ENCODE data around the gene FAM20B.
"Not testable (repeated sequence)": the region's sequence is repeated elsewhere in the genome, so short reads cannot be mapped to it uniquely, and the experiment has no call there.

The FAM20B gene

DNA sequence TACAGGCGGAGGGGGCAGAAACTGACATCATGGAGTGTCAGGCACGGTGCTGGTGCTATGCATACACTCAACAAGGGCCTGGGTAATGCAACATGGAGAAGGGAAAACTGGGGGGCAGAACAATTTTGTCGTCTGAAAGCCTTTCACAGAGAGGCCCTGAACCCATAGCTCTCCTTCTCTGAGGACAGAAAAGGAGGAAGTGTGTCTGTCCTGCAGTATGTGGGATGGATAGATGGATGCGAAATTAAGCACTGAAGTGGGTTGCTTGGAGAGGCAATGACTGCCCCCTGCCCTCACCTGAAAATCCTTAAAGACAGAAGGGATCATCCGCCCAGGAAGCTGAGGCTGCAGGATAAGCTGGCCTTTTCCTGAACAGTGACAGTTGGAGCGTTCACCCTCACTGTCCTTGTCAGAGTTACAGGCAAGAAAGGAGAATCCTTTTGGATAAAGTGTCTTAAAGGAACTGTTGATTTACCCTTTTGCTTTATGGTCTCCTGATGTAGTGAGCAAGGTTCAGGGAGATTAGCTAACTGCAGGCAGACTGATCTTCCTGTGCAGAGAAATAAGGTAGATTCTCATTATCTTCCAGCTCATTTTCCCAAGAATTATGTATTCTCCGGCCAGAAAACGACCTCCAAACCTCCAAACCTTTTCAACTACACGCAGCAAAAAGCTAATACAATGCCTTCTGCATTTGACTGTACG lies 1.6 kb upstream of the FAM20B start:
- DNase-seq (ENCODE audit: low read depth in 2 of 2): no peak

DNA sequence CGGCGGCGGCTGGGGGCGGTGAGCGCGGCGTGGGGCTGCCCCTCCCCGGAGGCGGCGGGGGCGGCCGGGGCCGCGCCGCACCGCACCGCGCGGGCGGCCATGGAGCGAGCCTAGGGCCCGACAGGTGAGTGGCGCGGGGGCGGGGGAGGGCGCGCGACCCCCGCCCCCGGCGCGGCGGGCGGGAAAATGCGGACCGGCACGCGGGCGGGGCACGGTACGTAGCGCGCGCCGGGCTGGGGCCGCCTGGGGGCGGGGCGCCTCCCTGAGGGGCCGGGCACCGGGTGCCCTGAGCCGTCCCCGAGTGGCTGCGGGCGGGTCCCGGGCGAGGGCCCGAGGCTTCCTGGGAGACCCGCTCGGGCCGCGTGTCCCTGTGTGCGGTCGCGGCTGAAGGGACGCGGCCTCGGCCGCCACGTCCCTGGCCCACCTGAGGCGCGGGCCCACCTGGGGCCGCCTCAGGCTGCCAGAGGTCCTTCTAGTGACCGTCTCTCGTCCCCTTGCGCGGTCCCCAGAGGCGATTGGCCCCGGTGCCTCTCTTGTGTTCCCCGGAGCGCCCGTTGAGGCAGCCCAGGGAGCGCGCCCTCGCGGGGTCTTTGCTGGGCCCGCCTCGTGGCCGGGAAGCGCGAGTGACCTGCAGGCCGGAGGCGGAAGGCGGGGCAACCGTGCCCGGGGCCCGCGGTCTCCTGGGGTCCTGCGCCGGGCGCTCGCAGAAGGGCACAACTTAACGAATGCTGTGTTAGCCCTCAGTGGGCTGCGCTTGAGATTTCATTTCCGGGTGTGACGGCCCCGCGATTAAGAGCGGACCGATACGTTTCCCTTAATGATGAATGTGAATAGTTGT lies 500 bp downstream of the FAM20B start:
- DNase-seq (ENCODE audit: low read depth in 2 of 2): no peak

DNA sequence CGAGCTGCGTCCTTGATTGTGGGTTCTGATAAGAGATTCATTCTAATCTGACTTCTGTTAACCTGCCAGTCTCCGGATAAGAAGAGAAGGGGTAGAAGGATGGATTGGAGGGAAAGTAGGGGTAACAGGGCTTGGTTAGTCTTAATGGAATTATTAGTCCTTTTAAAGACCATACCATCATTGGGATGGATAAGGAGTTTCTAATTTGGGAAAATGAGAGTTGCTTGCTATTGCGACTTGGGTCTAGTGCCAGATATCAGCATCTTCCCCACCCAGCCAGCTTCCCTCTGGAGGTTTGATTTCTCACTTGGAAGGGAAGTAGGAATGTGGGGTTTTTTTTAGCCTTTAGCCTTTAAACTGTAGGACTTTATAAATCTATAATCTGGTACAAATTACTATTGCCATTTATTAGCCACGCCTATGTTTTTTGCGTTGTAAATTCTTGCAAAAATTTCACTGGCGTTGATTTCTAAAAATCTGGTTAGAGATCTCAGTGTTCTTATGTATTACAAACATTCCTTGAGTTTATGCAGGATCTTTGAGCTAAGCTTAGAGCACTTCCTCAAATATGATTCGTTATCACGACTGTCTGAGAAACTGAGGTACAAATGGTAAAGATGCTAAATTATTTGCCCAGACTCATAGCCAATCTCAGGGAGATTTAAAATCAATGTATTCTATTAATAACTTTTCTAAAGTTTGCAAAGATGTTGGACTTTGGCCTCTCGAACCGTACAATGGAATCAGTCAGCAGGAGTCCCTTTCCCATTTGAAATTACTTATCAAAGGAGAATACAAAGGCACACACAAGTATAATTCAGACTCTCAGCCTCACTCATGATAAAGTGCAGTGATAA lies 1.3 kb downstream of the FAM20B start:
- no peak for DNase-seq (ENCODE audit: low read depth in 2 of 2)

DNA sequence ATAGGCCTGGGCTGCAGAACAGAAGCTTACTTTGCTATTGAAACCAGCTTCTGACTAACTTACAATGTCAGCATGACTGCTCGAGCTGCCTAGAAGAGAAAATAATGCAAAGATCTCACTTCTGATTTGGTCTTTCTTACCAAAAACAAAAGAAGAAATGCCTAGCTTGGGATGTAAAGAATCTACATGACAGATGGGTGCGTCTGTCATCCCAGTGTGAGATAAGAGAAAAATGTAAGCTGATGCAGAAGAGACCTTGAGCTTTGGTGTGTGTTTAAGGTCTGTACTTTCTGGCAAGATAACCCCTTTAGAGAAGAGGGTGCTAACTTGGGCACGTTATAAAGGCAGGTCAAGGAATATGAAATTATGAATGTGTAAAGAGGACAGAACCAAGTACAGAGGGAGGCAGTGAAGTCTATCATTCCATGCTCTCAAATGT lies 3.6 kb downstream of the FAM20B start:
- no peak for DNase-seq (ENCODE audit: low read depth in 2 of 2)

DNA sequence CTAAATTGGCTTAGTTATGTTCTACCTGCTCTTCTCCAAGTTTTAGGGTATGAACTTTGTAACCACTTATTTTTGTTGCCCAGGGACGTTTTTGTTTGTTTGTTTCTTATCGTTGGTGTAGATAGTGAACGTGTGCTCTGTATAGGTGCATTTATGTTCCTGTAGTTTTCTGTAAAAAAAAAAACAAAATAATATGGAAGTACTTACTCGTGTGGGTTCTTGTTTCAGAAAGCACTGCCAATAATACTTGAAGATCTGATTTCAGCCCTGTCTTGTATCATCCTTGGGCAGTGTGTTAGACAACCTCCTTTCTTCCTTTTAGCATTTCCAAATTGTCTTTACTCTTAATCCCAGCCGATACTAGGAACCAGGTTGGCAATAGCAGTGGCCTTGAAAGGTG lies 4.4 kb downstream of the FAM20B start:
- DNase-seq (ENCODE audit: low read depth in 2 of 2): no peak

DNA sequence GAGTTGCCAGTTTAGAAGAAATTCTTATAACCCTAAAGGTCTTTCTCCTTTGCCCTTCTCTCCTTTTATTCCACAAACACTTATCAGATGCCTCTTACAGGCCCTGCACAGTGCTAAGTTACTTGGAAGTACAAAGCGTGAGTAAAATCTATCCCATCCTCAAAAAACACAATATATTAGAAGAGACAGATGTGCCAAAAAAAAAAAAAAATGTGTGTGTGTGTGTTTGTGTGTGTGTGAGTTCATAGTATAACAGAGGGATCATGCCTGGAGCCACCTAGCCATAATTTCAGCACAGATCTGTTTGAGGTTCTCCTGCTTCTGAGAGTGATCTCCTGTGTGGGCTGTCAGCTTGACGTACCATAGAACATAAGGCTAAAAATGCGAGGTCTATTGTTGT lies 5.0 kb downstream of the FAM20B start:
- no peak for DNase-seq (ENCODE audit: low read depth in 2 of 2)

DNA sequence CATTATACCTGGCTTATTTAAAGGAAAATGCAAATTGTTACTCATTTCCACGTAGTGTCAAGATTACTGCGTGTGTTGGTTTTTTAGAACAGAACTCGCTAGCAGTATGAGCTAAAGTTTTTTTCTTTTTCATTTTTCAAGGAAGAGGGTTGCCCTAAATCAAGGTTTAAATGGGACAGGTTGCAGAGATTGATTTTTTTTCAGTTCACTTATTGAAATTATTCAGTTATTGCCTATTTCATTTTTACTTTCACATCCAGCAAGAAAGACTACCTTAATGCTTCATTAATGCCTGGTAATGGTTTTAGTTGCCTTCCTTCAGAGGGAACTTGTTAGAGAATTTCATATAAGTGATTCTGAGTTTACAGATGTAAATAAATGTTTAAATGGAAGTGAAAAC lies 5.6 kb downstream of the FAM20B start:
- DNase-seq (ENCODE audit: low read depth in 2 of 2): no peak

DNA sequence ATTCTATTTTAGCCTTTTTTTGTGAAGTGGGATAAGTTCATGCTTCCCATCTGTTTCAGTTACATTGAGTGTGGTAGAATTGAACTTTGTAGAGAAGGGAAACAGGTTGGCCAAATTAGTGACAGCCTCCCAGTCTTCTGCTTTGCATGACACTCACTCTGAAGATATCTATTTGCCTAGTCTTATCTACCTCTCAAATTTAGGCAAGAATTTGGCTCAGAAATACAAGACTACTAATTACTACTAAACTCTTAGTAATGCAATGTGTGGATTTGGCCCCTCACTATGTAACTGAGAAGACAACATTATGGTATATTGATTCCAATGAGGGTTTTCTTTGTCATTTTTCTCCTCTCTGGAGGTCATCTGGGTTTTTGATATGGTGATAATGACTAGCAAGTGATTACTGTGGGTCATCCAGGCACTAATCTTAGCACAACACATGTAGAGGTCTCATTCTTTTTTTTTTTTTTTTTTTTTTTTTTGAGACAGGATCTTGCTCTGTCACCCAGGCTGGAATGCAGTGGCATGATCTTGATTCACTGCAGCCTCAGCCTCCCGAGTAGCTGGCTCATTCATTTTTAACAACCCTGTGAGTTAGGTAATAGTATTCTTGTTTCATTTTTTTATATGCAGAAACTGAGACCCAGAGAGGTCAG lies 6.3 kb downstream of the FAM20B start:
- DNase-seq (ENCODE audit: low read depth in 2 of 2): no peak

DNA sequence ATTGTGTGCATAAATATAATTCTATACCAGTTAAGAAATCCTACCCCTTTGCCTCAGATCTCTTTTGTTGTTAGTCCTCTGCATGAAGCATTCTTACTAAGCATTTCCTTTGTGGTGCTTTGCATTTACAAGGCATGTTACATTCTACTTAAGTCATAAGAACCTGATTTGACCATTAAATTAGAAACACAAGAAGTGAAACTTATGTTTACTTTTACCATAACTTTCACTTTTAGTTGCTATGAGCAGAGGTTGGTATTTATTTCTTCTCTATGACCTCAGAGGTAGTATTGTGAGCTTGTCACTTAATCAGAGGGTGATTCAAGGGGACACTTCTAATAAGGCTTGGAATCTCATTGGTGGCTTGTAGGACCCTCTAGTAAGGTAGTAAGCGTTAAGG lies 9.0 kb downstream of the FAM20B start:
- no peak for DNase-seq (ENCODE audit: low read depth in 2 of 2)

DNA sequence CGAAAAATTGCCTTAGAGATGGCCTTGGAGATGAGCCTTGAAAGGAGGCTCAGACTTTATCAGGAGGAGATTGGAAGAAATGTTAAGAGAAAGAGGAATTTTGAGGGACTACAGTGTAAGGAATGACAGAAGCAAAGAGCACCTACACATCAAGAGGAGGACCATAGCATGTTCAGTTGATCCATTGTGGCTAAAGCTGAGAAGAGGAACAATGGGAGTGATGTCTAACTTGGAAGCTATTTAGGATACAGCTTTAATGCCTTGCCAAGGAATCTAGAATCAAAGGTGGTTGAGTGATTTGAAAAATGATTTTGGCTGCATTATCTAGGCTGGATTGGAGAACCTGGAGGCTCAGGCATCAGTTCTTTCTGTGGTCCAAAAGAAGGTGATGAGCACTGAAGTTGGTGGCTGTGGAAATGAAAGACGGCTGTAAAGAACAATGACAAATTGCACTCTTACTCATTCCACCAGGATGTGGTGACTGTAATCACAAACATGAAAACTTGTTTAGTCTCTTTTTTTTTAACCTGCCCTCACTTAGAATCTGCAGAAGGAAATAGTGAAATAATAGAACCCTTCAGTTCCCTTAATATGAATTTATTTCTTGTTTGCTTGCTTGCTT lies 11.3 kb downstream of the FAM20B start:
- DNase-seq (ENCODE audit: low read depth in 2 of 2): no peak

DNA sequence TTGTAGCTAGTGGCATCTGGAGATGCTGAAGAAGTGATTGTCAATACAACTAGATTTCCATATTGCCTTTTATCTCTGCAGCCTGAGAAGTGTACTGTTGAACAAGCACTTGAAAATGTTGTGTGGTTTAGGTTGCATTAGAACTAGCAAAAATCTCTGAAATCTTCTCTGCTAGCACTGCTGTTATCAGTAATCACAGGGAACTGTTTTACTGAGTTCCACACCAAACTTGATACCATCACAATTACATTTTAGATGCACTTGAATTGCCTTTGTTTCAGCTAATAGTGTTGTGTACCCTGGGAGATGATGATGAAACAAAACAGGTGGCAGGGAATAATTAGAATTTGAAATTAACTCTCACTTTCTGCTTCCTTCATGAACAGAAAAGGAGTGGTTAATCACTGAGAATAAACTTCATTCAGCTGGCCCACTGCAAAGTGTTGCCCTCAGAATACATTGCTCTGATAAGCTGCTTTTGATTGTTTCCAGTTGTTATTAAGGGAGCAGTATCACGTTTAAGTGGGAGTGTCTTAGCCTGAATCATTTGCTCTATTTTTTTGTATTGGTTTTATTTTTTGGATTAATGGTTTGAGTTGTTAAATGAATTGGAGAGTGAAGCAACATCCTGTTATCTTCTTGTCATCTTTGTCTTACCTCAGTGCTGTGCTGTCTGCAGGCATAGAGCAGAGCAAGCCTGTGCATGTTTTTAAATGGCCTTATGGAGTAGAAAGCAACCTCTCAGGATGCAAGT lies 13.0 kb downstream of the FAM20B start:
- no peak for DNase-seq (ENCODE audit: low read depth in 2 of 2)

DNA sequence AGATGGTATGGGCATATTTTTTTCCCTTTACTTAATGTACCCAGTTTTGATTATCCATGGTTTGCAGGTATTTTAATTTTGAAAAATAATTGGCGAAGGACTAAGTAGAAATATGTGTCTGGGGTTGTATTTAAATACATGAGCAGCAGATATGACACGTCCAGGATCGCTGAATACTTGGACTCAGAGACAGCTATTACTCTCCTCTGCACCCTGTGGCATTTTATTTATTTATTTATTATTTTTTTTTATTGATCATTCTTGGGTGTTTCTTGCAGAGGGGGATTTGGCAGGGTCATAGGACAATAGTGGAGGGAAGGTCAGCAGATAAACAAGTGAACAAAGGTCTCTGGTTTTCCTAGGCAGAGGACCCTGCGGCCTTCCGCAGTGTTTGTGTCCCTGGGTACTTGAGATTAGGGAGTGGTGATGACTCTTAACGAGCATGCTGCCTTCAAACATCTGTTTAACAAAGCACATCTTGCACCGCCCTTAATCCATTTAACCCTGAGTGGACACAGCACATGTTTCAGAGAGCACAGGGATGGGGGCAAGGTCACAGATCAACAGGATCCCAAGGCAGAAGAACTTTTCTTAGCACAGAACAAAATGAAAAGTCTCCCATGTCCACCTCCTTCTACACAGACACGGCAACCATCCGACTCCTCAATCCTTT lies 13.9 kb downstream of the FAM20B start:
- DNase-seq (ENCODE audit: low read depth in 2 of 2): not testable (repeated sequence)

DNA sequence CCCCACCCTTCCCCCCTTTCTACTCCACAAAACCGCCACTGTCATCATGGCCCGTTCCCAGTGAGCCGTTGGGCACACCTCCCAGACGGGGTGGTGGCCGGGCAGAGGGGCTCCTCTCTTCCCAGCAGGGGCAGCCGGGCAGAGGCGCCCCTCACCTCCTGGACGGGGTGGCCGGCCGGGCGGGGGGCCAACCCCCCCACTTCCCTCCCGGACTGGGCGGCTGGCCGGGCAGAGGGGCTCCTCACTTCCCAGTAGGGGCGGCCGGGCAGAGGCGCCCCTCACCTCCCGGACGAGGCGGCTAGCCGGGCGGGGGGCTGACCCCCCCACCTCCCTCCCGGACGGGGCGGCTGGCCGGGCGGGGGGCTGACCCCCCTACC lies 14.5 kb downstream of the FAM20B start:
- DNase-seq (ENCODE audit: low read depth in 2 of 2): not testable (repeated sequence)

DNA sequence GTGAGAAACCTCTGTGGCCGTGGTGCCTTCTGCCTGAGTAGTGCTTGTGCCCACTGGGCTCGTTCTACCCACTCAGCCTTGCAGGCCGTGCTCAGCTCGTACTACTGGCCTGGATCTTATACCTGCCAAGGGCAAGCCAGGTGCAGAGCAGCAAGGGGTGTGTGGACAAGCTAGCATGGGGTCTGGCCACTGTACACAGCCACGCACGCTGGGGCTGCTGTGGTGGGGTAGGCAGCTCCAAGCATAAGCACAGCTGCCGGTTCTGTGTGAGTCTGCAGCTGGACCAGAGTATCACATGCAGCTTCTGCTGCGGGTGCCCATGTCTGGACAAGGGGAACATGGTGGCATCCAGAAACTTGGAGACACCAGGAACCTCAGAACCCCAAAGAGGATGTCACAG lies 16.4 kb downstream of the FAM20B start:
- no peak for DNase-seq (ENCODE audit: low read depth in 2 of 2)

DNA sequence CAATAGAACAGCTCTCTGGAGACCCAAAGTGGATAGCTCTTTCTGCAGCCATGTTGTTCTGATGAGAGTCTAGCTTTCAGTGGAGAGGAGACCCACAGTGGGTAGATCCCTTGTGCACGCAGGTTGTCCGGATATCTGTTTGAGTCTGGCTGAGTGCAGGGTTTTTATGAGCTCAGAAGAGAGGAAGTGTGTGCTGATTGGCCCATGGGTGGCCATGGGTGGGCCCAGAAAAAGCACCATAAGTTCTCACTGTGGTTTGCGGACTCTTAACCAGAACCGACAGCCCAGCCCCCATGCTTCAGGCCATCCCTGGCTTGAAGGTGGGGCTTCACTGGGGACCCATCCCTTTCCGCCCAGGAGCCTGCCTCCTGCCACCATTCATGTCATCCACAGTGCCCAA lies 17.0 kb downstream of the FAM20B start:
- DNase-seq (ENCODE audit: low read depth in 2 of 2): no peak

DNA sequence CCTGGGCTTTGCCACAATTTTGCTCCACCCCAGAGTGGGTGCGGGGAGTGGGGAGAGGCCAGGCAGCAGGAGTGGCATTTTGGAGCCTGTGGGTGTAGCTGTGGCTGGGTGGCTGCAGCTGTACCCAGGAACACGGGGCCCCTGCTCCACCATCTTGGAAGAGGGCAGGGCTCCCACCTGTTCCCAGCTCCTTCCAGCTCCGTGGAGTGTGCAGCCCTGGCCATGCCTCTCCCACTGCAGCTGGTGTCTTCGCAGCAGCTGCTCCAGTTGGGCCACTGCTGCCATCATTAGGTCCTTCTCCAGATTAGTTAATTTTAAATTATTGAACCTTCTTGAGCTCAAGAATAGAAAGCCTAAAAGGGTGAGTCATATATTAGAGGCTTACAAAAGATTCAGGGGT lies 17.6 kb downstream of the FAM20B start:
- DNase-seq (ENCODE audit: low read depth in 2 of 2): no peak

DNA sequence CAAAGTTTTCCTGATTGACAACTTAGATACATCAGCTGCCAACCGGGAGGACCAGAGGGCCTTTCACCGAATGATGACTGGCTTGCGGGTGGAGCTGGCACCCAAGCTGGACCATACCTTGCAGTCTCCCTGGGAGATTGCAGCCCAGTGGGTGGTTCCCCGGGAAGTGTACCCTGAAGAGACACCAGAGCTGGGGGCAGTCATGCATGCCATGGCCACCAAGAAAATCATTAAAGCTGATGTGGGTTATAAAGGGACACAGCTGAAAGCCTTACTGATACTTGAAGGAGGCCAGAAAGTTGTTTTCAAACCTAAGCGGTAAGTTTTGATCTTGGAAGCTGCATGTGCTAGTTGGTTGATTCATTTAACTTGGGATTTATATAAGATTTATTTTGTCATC lies 18.2 kb downstream of the FAM20B start:
- DNase-seq (ENCODE audit: low read depth in 2 of 2): no peak

DNA sequence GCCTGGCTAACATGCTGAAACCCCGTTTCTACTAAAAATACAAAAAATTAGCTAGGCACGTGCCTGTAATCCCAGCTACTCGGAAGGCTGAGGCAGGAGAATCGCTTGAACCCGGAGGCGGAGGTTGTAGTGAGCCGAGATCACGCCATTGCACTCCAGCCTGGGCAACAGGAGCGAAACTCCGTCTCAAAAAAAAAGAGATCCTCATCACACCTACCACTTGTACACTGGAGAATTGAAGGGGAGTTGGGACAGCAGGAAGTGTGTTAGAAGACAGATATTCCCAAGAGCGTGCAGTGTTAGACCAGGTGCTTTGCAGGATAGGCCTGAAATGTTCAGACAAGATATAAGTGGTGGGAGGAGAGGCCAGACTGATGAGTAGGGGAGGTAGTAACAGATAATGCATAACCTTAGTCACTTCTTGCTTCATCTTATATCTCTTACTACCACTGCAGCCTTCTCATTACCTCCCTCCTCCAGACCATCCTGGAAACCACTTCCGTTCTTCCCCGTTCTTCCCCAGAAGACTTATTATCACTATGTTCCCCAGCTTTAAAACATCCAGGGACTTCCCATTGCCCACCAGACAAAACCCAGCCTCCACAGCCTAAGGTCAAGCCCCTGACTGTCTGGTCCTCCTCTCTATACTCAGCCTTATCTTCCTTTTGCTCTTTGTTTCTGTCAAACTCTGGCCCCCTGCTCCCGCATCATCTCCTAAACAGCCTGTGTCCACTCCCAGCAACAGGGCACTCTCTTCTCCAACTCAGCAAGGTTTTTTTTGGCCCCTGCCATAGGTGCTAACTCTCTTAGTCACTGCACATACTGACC lies 21.3 kb downstream of the FAM20B start:
- no peak for DNase-seq (ENCODE audit: low read depth in 2 of 2)

DNA sequence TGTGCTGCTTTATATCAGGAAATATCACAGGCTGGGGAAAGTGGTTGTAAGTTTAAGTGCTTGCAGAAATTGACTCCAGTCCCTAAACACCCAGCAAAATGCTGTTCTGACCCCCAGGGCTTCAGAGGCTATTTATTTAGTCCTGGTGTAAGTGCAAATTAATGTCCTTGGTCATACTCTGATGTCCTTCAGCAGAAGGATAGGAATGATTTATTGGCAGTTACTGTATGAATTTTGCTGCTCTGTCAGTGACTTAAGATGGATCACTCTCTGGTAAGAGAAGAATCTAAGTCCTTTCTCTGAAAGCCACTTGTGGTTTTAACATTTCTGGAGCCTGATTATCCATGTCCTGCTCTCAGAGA lies 21.9 kb downstream of the FAM20B start:
- no peak for DNase-seq (ENCODE audit: low read depth in 2 of 2)

Measured in fibroblast of skin of left biceps (primary cell).